Activated CD8-positive, alpha-beta memory T cell treated with anti-CD3 and anti-CD28 coated beads, Interleukin-2, amount 50 U/mL, for 24 hours (primary cell): ENCODE measurements around the gene ZFYVE21.

ENCODE experiments used
- DNase-seq: peaks from one replicate; pipeline ENCODE4 v3.0.0-alpha.2; 2020; ENCODE audit errors: extremely low read depth

Gene ZFYVE21

GRCh38 chr14:103705504-103706284 is 9.9 kb upstream of the ZFYVE21 start:
- DNase-seq = no peak

- DNase-seq = no peak
These were observed 8.9 kb upstream of the ZFYVE21 start for GRCh38 chr14:103706551-103707328.

- DNase-seq = no peak
These were observed 8.0 kb upstream of the ZFYVE21 start for GRCh38 chr14:103707329-103708263.

- DNase-seq = no peak
These were observed 6.8 kb upstream of the ZFYVE21 start for GRCh38 chr14:103708750-103709187.

- no peak for DNase-seq
These were observed 5.8 kb upstream of the ZFYVE21 start for GRCh38 chr14:103709814-103710213.

GRCh38 chr14:103710771-103711377 is 4.7 kb upstream of the ZFYVE21 start:
- no peak for DNase-seq

- no peak for DNase-seq
These were observed 3.8 kb upstream of the ZFYVE21 start for GRCh38 chr14:103711516-103712431.

GRCh38 chr14:103712633-103713247 is 2.9 kb upstream of the ZFYVE21 start:
- DNase-seq = no peak

- no peak for DNase-seq
These were observed 2.1 kb upstream of the ZFYVE21 start for GRCh38 chr14:103713304-103714062.

GRCh38 chr14:103714063-103714724 is 1.4 kb upstream of the ZFYVE21 start:
- no peak for DNase-seq

GRCh38 chr14:103716091-103716801 is 636 bp downstream of the ZFYVE21 start:
- no peak for DNase-seq

GRCh38 chr14:103716899-103717411 is 1.3 kb downstream of the ZFYVE21 start:
- no peak for DNase-seq

GRCh38 chr14:103718572-103718971 is 3.0 kb downstream of the ZFYVE21 start:
- no peak for DNase-seq

- DNase-seq = no peak
These were observed 4.1 kb downstream of the ZFYVE21 start for GRCh38 chr14:103719751-103720150.

- DNase-seq = no peak
These were observed 5.9 kb downstream of the ZFYVE21 start for GRCh38 chr14:103721334-103722120.

- DNase-seq = no peak
These were observed 8.1 kb downstream of the ZFYVE21 start for GRCh38 chr14:103723748-103724081.

DNA sequence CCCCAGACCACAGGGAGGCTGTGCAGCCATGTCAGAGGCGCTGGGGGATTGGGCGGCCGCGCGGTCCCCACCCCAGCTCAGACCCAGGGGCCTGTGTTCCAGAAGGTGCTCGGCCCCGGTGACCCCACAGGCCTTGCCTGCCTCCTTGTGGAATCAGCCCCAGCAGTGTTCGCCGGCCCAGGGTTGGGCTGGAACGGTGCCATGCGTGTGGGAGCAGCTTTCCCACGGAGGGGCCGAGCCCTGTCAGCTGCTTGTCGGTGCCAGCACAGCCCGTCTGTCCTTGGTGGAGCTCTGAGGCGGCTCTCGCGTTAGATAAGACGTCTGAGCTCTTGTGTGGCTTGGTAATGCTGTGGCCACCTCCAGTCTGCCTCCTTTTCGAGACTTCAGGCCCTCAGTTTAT is 8.5 kb downstream of the ZFYVE21 start:
- DNase-seq = no peak
